Spleen (tissue), 11 donors: ENCODE data around the gene MAP4K1. TPM values are rescaled to one million over a fixed set of nuclear protein-coding genes. Genes with fewer than 3 reads are reported as not detected.

Source experiments
- DNase-seq: peaks from one replicate; pipeline ENCODE4 v3.0.0-alpha.2; 2020
- H3K27ac ChIP-seq, 8 donors: fragments of 200-600 bp; sonication (generic) in 7 of 8; 1 replicate in 4 of 8; 2 replicates in 4 of 8; pipeline versions ENCODE4 v1.5.0 to v1.8.0; 2016 to 2021; ENCODE audit warnings: inconsistent platforms in 4 of 8, mild to moderate bottlenecking in 4 of 8, moderate library complexity in 1 of 8
- H3K27me3 ChIP-seq, 7 donors: fragments of 200-600 bp; sonication (generic) in 6 of 7; replicated peaks in 1 of 7; 1 replicate in 4 of 7; 2 replicates in 3 of 7; pipeline versions ENCODE4 v1.5.0 to v1.8.0; 2016 to 2021; ENCODE audit warnings: inconsistent platforms in 3 of 7, mild to moderate bottlenecking in 1 of 7
- H3K36me3 ChIP-seq, 6 donors: fragments of 200-600 bp; sonication (generic) in 5 of 6; 1 replicate in 4 of 6; 2 replicates in 2 of 6; pipeline versions ENCODE4 v1.5.0 to v1.8.0; 2016 to 2021; ENCODE audit warnings: inconsistent platforms in 2 of 6
- H3K4me1 ChIP-seq, 6 donors: fragments of 200-600 bp; sonication (generic) in 5 of 6; 1 replicate in 3 of 6; 2 replicates in 3 of 6; pipeline versions ENCODE4 v1.5.0 to v1.8.0; 2016 to 2021; ENCODE audit warnings: inconsistent platforms in 3 of 6
- H3K4me3 ChIP-seq, 8 donors: fragments of 200-600 bp; sonication (generic) in 7 of 8; 1 replicate in 4 of 8; 2 replicates in 4 of 8; pipeline versions ENCODE4 v1.5.0 to v1.8.0; 2016 to 2021; ENCODE audit warnings: inconsistent platforms in 4 of 8, mild to moderate bottlenecking in 4 of 8, moderate library complexity in 2 of 8
- H3K9me3 ChIP-seq, 8 donors: fragments of 200-600 bp; sonication (generic) in 7 of 8; 1 replicate in 4 of 8; 2 replicates in 4 of 8; pipeline versions ENCODE4 v1.5.0 to v1.8.0; 2016 to 2021; ENCODE audit warnings: inconsistent platforms in 4 of 8
- CTCF ChIP-seq, 11 experiments: fragments of 200-600 bp in 7 of 11; fragments of 450-650 bp in 4 of 11; sonication (generic) in 4 of 11; IDR thresholded peaks in 8 of 11; conservative IDR thresholded peaks in 3 of 11; 1 replicate in 7 of 11; 2 replicates in 4 of 11; pipeline versions ENCODE4 v1.4.0 to v1.8.0; 2016 to 2021; ENCODE audit warnings: antibody characterized with exemption in 11 of 11, inconsistent platforms in 4 of 11, mild to moderate bottlenecking in 1 of 11
- POLR2A ChIP-seq, 3 donors: fragments of 450-650 bp; IDR thresholded peaks; one replicate each; pipeline ENCODE4 v1.5.1; 2017; ENCODE audit warnings: antibody characterized with exemption in 3 of 3, mild to moderate bottlenecking in 1 of 3
- POLR2AphosphoS5 ChIP-seq, 3 donors: sonication (generic); formaldehyde crosslinking; IDR thresholded peaks; one replicate each; pipeline ENCODE4 v1.5.1; 2017; ENCODE audit warnings: antibody characterized with exemption in 3 of 3
- WGBS, 5 donors: extraction: QIAGEN DNeasy Blood & Tissue Kit in 3 of 5; methylation state at CpG; one replicate each; pipeline versions ENCODE4 v1.1.5 to v1.1.7; 2013 to 2018; 5-methylcytosine and 5-hydroxymethylcytosine counted together
- intact Hi-C: fragments of 100-400 bp; cut with DNase I; formaldehyde crosslinking; loops from one replicate; pipeline ENCODE4 v1.15.0; 2023; ENCODE audit warnings: low total_unique reads
- polyA plus RNA-seq, 3 donors: library from polyadenylated mRNA; stranded (reverse); fragments of 200-250 nt; gene quantifications; one replicate each; pipeline ENCODE4 v1.2.1, GENCODE V29; 2013
- total RNA-seq, 7 donors: library from RNA; depleted of rRNA in 3 of 7; stranded (reverse); fragments of >200 nt in 3 of 7; fragmentation: NEBNext Ultra II Directional in 4 of 7; extraction: Animal tissue kit (Norgen Biotek cat#: 25700) in 4 of 7; gene quantifications; one replicate each; pipeline versions ENCODE4 v1.1.0 to v1.2.1, GENCODE V29; 2016 to 2021
- donor health status: healthy with polysubstance abuse.
- donor health status: DM: no; HTN: no; CAD: no; lungs with moderate emphysema.
- donor health status: DM: no; HTN: no; CAD: no.
- donor health status: Bipolar disorder and iron deficiency.
- donor health status: healthy.
- donor health status: DM: no; HTN: no; CAD: no.
- donor health status: DM: yes; HTN: yes; CAD: no.

MAP4K1 gene
- total and polyA plus RNA-seq, 10 donors, result 58.2 to 163 (median 123) TPM

GRCh38 chr19:38547421-38547820 lies 70.3 kb downstream of the MAP4K1 start:
- Histone ChIP-seq H3K27ac (peak overlapping the region in 3 of 8 donors; percentile 8 to 47 (median 41)), H3K27me3 (no peaks in the 10 kb centered on the region), H3K36me3 (no peaks in the 10 kb centered on the region), H3K4me3 (no peak overlapping the region), H3K4me1 (peaks cover 9 to 25% (median 19%) of the 10 kb centered on the region in 6 donors), H3K9me3 (no peaks in the 10 kb centered on the region)
- intact Hi-C loops, result loop anchor here (5.0 kb wide), 1 partner anchor 85 kb away; no protein-coding TSS in a partner anchor
- 70 to 85% (median 79%) methylated on average over 5 of the region's 5 CpGs for whole genome bisulfite sequencing, 5 donors
- no peak for DNase-seq
- TF ChIP-seq POLR2AphosphoS5 (IDR thresholded peaks at IDR 0.05), result no peak
- TF ChIP-seq CTCF (IDR thresholded peaks at IDR 0.05 in 8 of 11, conservative IDR thresholded peaks at IDR 0.05 in 3 of 11), result no peak
- no peak for TF ChIP-seq POLR2A (IDR thresholded peaks at IDR 0.05)

DNA sequence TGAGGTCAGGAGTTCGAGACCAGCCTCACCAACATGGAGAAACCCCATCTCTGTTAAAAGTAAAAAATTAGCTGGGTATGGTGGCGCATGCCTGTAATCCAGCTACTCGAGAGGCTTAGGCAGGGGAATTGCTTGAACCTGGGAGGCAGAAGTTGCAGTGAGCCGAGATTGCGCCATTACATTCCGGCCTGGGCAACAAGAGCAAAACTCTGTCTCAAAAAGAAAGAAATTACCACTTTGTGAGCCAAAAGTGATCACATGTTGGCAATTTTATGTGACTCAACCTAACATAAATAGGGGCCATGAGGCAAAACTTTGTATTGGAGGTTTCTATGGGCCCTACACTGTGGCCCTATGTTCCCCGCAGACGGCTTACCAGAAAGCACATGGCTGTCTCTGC lies 72.2 kb downstream of the MAP4K1 start:
- DNase-seq, result no peak
- TF ChIP-seq CTCF (IDR thresholded peaks at IDR 0.05 in 8 of 11, conservative IDR thresholded peaks at IDR 0.05 in 3 of 11) (no peak), POLR2A (IDR thresholded peaks at IDR 0.05) (no peak), POLR2AphosphoS5 (IDR thresholded peaks at IDR 0.05) (no peak)
- intact Hi-C loops, result loop anchor here (5.0 kb wide), 1 partner anchor 87 kb away; no protein-coding TSS in a partner anchor
- Histone ChIP-seq H3K4me1 (peaks cover 9 to 25% (median 19%) of the 10 kb centered on the region in 6 donors), H3K27me3 (no peaks in the 10 kb centered on the region), H3K4me3 (no peak overlapping the region), H3K9me3 (no peaks in the 10 kb centered on the region), H3K27ac (no peak overlapping the region), H3K36me3 (no peaks in the 10 kb centered on the region)
- WGBS, 5 donors, result 87 to 94% (median 91%) methylated on average over 8 of the region's 8 CpGs

DNA sequence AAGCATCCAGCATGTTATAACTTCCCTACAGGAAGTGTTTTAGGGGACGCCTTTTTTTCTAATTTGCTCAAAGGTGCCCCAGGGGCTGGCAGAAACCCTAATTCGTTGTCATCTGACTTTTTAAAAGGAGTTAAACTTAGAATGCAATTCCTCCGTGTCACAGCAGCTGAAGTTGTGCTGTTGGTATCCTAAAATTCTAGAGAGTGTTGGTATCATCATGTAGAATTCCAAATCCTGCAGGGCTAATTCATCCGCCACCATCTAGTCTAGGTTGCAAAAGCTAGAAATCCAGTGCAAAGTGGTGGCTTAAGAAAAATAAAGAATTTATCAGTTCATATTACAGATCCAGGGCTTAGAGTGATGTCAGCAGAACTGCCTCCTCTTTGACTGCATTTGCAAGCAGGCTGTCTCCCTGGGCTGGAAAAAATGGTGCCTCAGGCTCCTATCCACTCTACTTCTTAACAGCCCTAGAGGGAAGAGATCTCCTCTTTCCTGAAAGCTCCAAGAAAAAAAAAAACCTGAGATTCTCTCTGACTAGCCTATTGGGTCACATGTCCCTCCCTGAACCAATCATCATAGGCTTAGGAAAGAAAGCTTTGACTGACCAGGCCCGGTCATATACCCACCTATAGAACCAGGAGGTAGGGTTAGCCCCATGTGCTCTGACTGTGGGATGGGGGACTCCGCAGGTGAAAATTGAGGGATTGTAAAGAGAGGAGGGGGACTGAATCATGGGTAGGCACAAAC lies 73.0 kb downstream of the MAP4K1 start:
- intact Hi-C loops, result loop anchor here (5.0 kb wide), 1 partner anchor 88 kb away; no protein-coding TSS in a partner anchor
- peak overlapping the region in 4 of 8 donors; percentile 20 to 48 (median 34) for H3K27ac ChIP-seq
- no peak for DNase-seq
- H3K36me3 ChIP-seq, result no peaks in the 10 kb centered on the region
- no peaks in the 10 kb centered on the region for H3K27me3 ChIP-seq
- 42 to 49% (median 44%) methylated on average over 6 of the region's 6 CpGs for WGBS, 5 donors
- peak overlapping the region in 2 of 8 donors; percentile 34 to 52 for H3K4me3 ChIP-seq
- peaks cover 9 to 26% (median 19%) of the 10 kb centered on the region in 6 donors for H3K4me1 ChIP-seq
- no peak for TF ChIP-seq POLR2A (IDR thresholded peaks at IDR 0.05)
- no peak for TF ChIP-seq POLR2AphosphoS5 (IDR thresholded peaks at IDR 0.05)
- no peak for TF ChIP-seq CTCF (IDR thresholded peaks at IDR 0.05 in 8 of 11, conservative IDR thresholded peaks at IDR 0.05 in 3 of 11)
- no peaks in the 10 kb centered on the region for H3K9me3 ChIP-seq
